A673 (cell line): Measurements from ENCODE around the gene ZNF362. TPM values are rescaled to one million over a fixed set of nuclear protein-coding genes. Genes with fewer than 3 reads are reported as not detected.

Source experiments
- BruUV-seq: library from RNA; stranded (reverse); fragments of 400-500 nt; replicated peaks from 2 replicates; lab custom pipeline; 2021; lab: Mats Ljungman, UMichigan
- CTCF ChIA-PET: fragments of 300-600 bp; sonication (Branson Sonifier 250); formaldehyde crosslinking; loops from one replicate; lab custom pipeline; 2022; ENCODE audit warnings: antibody characterized with exemption; lab: Charles Lee
- POLR2A ChIA-PET: fragments of 300-600 bp; sonication (Branson Sonifier 250); formaldehyde crosslinking; loops from one replicate; lab custom pipeline; 2022; ENCODE audit warnings: antibody characterized with exemption; ENCODE audit not compliant: low non-redundant PET; lab: Charles Lee
- DNase-seq: peaks from one replicate; pipeline ENCODE4 v3.0.0-alpha.2; 2015; ENCODE audit warnings: low spot score
- H3K27ac ChIP-seq: fragments of 200-600 bp; sonication (generic); 2 replicates; pipeline ENCODE4 v1.5.1; 2016; ENCODE audit warnings: mixed run types, low read depth, mild to moderate bottlenecking, mixed read lengths, antibody characterized with exemption, low read length; ENCODE audit not compliant: poor library complexity, severe bottlenecking
- H3K27me3 ChIP-seq: fragments of 200-600 bp; sonication (generic); replicated peaks from 2 replicates; pipeline ENCODE4 v1.6.1; 2017; ENCODE audit warnings: mixed run types, low read depth, mild to moderate bottlenecking, mixed read lengths, antibody characterized with exemption, low read length; ENCODE audit not compliant: insufficient read depth, poor library complexity
- H3K36me3 ChIP-seq: fragments of 200-600 bp; sonication (generic); 2 replicates; pipeline ENCODE4 v1.6.1; 2016; ENCODE audit warnings: mixed run types, mild to moderate bottlenecking, mixed read lengths, antibody characterized with exemption, low read length; ENCODE audit not compliant: insufficient read depth, poor library complexity, severe bottlenecking
- H3K4me1 ChIP-seq: fragments of 200-600 bp; sonication (generic); 2 replicates; pipeline ENCODE4 v1.6.1; 2017; ENCODE audit warnings: mixed run types, mild to moderate bottlenecking, mixed read lengths, antibody characterized with exemption, low read length; ENCODE audit not compliant: insufficient read depth, poor library complexity, severe bottlenecking
- H3K4me3 ChIP-seq: fragments of 200-600 bp; sonication (generic); 2 replicates; pipeline ENCODE4 v1.5.1; 2016; ENCODE audit warnings: low read depth, mixed run types, mild to moderate bottlenecking, mixed read lengths, low read length; ENCODE audit not compliant: poor library complexity, severe bottlenecking
- H3K9me3 ChIP-seq: fragments of 200-600 bp; sonication (generic); 2 replicates; pipeline ENCODE4 v1.6.1; 2016; ENCODE audit warnings: mixed run types, low read depth, mild to moderate bottlenecking, mixed read lengths, antibody characterized with exemption, low read length; ENCODE audit not compliant: poor library complexity, severe bottlenecking
- EZH2 ChIP-seq: fragments of 200-600 bp; sonication (generic); IDR thresholded peaks from 2 replicates; pipeline ENCODE4 v1.6.1; 2017; ENCODE audit warnings: borderline replicate concordance, low read depth, mild to moderate bottlenecking, mixed read lengths, antibody characterized with exemption, low read length; ENCODE audit not compliant: poor library complexity, severe bottlenecking
- intact Hi-C: fragments of 100-400 bp; cut with micrococcal nuclease; formaldehyde crosslinking; loops from one replicate; pipeline ENCODE4 v1.10.0; 2022; ENCODE audit not compliant: unreplicated experiment
- total RNA-seq: library from RNA; stranded (reverse); gene quantifications from 2 replicates; pipeline ENCODE4 v1.2.3, GENCODE V29; 2021
- TF ChIP-seq, protein P1 (sequence below): fragments of 300-800, 200-600 bp; sonication (generic); conservative IDR thresholded peaks from 2 replicates; pipeline ENCODE4 v1.5.1; 2017; ENCODE audit warnings: low read depth, mild to moderate bottlenecking, antibody characterized with exemption, low read length, moderate library complexity, mixed read lengths

The ZNF362 gene
- total RNA-seq, 1 experiment from 2014 or later = 40.1 TPM

- no peaks in the 10 kb centered on the region for H3K27me3 ChIP-seq
- no peak for TF ChIP-seq EZH2
- TF ChIP-seq, protein P1, sequence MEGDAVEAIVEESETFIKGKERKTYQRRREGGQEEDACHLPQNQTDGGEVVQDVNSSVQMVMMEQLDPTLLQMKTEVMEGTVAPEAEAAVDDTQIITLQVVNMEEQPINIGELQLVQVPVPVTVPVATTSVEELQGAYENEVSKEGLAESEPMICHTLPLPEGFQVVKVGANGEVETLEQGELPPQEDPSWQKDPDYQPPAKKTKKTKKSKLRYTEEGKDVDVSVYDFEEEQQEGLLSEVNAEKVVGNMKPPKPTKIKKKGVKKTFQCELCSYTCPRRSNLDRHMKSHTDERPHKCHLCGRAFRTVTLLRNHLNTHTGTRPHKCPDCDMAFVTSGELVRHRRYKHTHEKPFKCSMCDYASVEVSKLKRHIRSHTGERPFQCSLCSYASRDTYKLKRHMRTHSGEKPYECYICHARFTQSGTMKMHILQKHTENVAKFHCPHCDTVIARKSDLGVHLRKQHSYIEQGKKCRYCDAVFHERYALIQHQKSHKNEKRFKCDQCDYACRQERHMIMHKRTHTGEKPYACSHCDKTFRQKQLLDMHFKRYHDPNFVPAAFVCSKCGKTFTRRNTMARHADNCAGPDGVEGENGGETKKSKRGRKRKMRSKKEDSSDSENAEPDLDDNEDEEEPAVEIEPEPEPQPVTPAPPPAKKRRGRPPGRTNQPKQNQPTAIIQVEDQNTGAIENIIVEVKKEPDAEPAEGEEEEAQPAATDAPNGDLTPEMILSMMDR = no peak
- CTCF ChIA-PET = no interaction called here
- H3K4me1 ChIP-seq = peaks cover 5% of the 10 kb centered on the region
- no TSS peak for BruUV-seq
- no peak for DNase-seq
- no peaks in the 10 kb centered on the region for H3K9me3 ChIP-seq
- H3K4me3 ChIP-seq = no peak overlapping the region
- no peak overlapping the region for H3K27ac ChIP-seq
- H3K36me3 ChIP-seq = peaks cover 19% of the 10 kb centered on the region
- intact Hi-C loops = no loop called here
- POLR2A ChIA-PET = interaction anchor here (0.7 kb wide), 1 partner anchor 139 kb away, joined by 3 read pairs; no protein-coding TSS in a partner anchor
These were observed 63.1 kb downstream of the ZNF362 start for GRCh38 chr1:33319186-33319948.

DNA sequence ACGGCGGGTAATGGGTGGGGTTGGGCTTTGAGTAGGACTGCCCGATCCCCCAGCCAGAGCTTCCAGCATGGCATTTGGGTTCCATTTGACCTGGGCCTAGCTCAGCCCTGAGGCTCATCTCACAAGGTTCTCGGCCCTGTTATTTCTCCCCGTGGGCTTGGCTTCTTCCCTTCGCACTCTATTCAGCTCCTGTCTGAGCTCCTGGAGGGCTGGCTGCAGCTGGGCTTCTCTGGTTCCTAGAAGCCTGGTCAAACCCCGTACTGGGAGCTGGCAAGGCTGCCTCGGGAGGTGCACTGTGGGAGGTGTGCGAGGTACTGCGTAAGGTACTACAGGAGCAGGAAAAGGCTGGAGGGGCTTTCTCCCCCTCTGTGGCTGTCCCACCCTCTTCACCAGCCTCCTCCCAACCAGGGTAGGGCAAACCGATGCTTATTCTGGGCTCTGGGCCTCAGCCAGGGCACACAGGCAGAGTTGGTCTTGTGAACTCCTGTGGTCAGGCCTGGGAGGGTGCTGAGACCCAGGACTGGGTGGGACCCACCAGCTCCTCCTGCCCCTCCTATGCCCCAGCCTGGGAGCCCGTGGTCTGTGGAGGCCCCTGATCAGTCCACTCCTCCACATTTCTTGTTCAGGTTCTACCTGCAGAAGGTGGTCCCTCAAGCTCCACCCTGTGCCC lies 63.8 kb downstream of the ZNF362 start:
- no peak for DNase-seq
- Histone ChIP-seq H3K27me3 (no peaks in the 10 kb centered on the region), H3K4me1 (peaks cover 5% of the 10 kb centered on the region), H3K27ac (no peak overlapping the region), H3K9me3 (no peaks in the 10 kb centered on the region), H3K36me3 (peaks cover 26% of the 10 kb centered on the region), H3K4me3 (no peak overlapping the region)
- intact Hi-C loops = no loop called here
- ChIA-PET POLR2A (interaction anchor here (0.6 to 0.7 kb wide), 2 partner anchors 16 to 138 kb away, joined by 3 read pairs; no protein-coding TSS in a partner anchor), CTCF (interaction anchor here (1.1 kb wide), 1 partner anchor 25 kb away, joined by 4 read pairs; no protein-coding TSS in a partner anchor)
- BruUV-seq = no TSS peak
- no peak for TF ChIP-seq EZH2
- TF ChIP-seq, protein P1 = no peak

DNA sequence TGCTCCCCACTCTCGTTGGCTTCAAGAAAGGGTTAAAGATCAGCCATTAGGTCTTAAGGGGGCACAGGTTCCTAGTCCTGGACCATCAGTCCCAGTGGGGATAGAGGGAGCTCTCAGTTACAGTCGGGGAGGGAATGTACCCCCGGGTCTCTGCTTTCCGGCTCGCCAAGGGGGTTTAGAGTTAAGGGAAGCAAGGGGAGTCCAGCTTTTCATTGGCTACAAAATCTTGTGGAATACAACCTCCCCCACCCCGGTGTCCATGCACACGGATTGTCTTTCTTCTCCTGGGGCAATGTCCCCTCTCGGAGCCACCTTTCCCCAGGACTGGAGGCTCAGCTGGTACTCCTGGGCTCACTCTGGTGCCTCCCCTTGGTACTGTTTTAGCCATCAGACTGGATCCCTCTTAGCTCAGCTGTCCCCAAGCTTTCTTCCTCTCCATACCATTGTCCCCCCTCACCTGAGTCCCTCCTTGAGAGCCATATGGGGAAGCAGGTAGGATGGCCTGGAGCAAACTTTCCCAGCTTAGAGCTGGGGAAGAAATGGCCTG lies 64.4 kb downstream of the ZNF362 start, which contains the start of gene A3GALT2:
TSS of gene A3GALT2 (minus strand) at position 480 of the 547 bp plus-strand sequence. CDS start at position 480, 0 bp downstream.
- Histone ChIP-seq H3K27me3 (no peaks in the 10 kb centered on the region), H3K36me3 (peaks cover 32% of the 10 kb centered on the region), H3K27ac (no peak within 1 kb of the TSS), H3K4me1 (peaks cover under 1% of the 10 kb centered on the region), H3K9me3 (no peaks in the 10 kb centered on the region), H3K4me3 (no peak within 1 kb of the TSS)
- no peak for DNase-seq
- POLR2A ChIA-PET = interaction anchor here (0.6 kb wide), 1 partner anchor 17 kb away, joined by 3 read pairs; no protein-coding TSS in a partner anchor
- no TSS peak for BruUV-seq
- CTCF ChIA-PET = interaction anchor here (1.1 kb wide), 1 partner anchor 25 kb away, joined by 4 read pairs; no protein-coding TSS in a partner anchor
- intact Hi-C loops = no loop called here
- TF ChIP-seq, protein P1 = no peak
- no peak for TF ChIP-seq EZH2
